ENCODE data around the gene EFHD2. TPM values are rescaled to one million over a fixed set of nuclear protein-coding genes. Genes with fewer than 3 reads are reported as not detected.
"Not testable (repeated sequence)": the region's sequence is repeated elsewhere in the genome, so short reads cannot be mapped to it uniquely, and the experiment has no call there.

The EFHD2 gene
- total RNA-seq, 1 donor from 2014 or later = 52.4 TPM

GRCh38 chr1:15471723-15472122, 62.0 kb downstream of the EFHD2 start:
- DNase-seq (ENCODE audit: low spot score) = not testable (repeated sequence)

DNA sequence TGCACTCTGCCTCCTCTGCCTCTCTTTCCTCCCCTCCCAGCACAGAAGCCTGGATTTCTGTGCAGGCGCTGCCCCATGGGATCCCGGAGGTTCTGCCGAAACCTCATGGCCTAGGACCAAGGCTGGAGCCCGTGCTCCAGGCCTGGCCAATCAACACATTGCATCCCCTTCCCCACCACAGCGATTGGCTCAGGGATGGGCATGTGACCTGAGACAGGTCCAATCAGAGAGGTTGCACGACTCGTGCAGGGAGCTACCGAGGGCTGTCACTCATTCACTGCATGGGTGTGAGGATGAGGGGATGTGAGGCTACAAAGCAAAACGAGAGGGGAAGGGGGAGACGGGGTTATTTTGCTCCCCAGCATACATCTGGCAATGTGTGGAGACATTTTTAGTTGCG, 62.9 kb downstream of the EFHD2 start:
- no peak for DNase-seq (ENCODE audit: low spot score)

DNA sequence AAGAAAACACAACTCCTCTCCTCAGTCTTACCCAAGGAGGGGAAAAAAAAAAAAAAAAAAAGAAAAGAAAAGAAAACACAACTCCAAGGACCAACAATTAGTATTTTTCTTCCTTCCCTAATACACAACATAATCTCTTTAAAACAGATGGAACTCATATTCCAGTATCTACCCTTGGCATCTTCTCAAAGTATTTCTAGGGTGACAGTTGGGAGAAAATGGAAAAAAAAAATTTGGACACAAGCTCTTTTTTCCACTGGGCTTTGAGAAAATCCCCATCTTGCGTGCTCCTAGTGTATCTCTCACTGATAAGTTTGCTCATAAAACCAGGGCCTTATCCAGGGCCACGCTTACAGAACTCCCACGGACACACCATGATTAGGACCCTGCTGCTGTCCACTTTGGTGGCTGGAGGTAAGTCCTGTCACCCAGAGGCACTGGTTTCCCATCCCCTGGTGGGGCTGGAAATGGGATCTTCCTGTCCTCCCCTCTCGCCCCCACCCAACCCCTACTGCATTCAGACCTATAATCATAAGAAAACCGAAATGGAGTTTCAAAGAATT, 66.1 kb downstream of the EFHD2 start, which contains the start of gene CELA2B:
Gene CELA2B (plus strand): TSS at position 353 of the 563 bp plus-strand sequence. CDS start 22 bp downstream, at position 375.
- DNase-seq (ENCODE audit: low spot score) = no peak

DNA sequence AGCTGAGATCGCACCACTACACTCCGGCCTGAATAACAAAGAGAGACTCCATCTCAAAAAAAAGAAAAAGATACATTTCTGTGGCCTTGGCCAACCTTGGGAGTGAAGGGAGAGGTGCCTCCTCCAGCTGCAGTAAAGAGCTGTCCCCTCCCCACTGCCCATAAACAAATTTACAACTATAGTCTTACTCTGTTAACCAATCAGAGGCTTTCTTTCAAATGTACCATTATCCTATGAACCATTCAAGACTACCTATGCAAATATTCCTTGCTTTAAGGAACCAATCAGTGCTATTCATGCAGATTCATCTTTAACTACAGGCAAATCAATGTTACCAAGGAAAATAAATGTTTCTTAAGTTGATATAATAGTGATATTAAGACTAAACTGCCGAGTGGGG, 67.2 kb downstream of the EFHD2 start:
- DNase-seq (ENCODE audit: low spot score) = no peak

GRCh38 chr1:15477646-15478212, 68.0 kb downstream of the EFHD2 start:
- no peak for DNase-seq (ENCODE audit: low spot score)

Other genes starting within 250 kb of the EFHD2 start
- 0.55 TPM for gene FHAD1, start 162.7 kb upstream of the EFHD2 start, total RNA-seq
- gene CTRC, start 28.6 kb downstream of the EFHD2 start, total RNA-seq = 1.5 TPM
- 0.74 TPM for gene CELA2A, start 46.8 kb downstream of the EFHD2 start, total RNA-seq
- gene CELA2B, start 66.2 kb downstream of the EFHD2 start, total RNA-seq = not detected
- 8.6 TPM for gene CASP9, start 114.3 kb downstream of the EFHD2 start, total RNA-seq
- gene DNAJC16, start 117.0 kb downstream of the EFHD2 start, total RNA-seq = 19.8 TPM
- 0.58 TPM for gene AGMAT, start 175.2 kb downstream of the EFHD2 start, total RNA-seq
- gene DDI2, start 207.6 kb downstream of the EFHD2 start, total RNA-seq = 75.4 TPM